ENCODE measurements around the gene ROBO1. TPM values are rescaled to one million over a fixed set of nuclear protein-coding genes. Genes with fewer than 3 reads are reported as not detected.

ROBO1 gene
- total RNA-seq, 1 donor from 2014 or later, result 78.0 TPM

DNA sequence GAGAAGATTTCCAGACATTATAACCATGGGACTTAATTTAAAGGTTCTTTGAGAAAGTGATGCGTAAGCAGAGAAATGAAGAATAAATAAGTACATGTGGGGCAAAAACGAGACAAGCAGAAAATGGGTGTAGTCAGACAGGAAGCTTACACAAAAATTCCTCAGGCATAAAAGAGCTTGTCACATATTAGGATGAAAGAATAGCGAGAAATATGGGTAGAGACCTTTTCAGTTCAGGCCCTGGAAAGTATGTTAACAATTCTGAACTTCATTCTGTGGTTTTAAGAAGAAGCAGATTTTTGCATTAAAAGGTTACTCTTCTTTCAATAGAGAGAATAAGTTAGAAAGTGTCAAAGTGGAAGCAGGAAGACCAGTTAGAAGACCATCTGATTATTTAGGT lies 352.4 kb downstream of the ROBO1 start:
- no peaks in the 10 kb centered on the region for H3K9me3 Mint-ChIP-seq (ENCODE audit: low read depth)
- TF ChIP-seq CTCF (IDR thresholded peaks at IDR 0.05; ENCODE audit: unreplicated experiment), result no peak
- H3K4me1 Mint-ChIP-seq (ENCODE audit: low read depth), result peaks cover 4% of the 10 kb centered on the region
- H3K36me3 Mint-ChIP-seq (ENCODE audit: insufficient read depth), result no peaks in the 10 kb centered on the region
- no peak for DNase-seq (ENCODE audit: low spot score, unreplicated experiment)
- H3K4me3 Mint-ChIP-seq (ENCODE audit: low read depth), result no peak overlapping the region
- H3K27ac Mint-ChIP-seq, result no peak overlapping the region
- H3K27me3 Mint-ChIP-seq, result peaks cover 2% of the 10 kb centered on the region

DNA sequence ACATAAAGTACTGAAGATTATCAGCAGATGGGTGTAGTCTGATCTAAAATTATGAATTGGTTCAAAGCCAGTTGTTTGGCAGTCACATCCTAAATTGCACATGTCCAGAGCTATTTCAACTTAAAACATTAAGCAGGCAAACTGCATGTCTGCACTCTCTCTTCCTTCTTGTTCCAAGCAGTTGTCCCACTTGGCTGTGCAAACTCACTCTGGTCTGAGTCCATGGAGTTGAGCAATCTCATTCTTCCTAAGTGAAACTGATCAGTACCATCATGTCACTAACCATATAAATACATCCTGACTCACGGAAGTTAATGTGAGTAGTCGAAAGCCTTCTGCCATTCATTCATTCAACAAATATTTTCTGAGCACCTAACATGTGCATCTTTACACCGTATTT lies 353.0 kb downstream of the ROBO1 start:
- Mint-ChIP-seq H3K27me3 (peaks cover 2% of the 10 kb centered on the region), H3K4me3 (ENCODE audit: low read depth) (no peak overlapping the region), H3K4me1 (ENCODE audit: low read depth) (peaks cover 6% of the 10 kb centered on the region), H3K27ac (no peak overlapping the region), H3K36me3 (ENCODE audit: insufficient read depth) (no peaks in the 10 kb centered on the region), H3K9me3 (ENCODE audit: low read depth) (no peaks in the 10 kb centered on the region)
- no peak for DNase-seq (ENCODE audit: low spot score, unreplicated experiment)
- no peak for TF ChIP-seq CTCF (IDR thresholded peaks at IDR 0.05; ENCODE audit: unreplicated experiment)

- no peaks in the 10 kb centered on the region for H3K36me3 Mint-ChIP-seq (ENCODE audit: insufficient read depth)
- TF ChIP-seq CTCF (IDR thresholded peaks at IDR 0.05; ENCODE audit: unreplicated experiment), result no peak
- H3K27me3 Mint-ChIP-seq, result peaks cover 2% of the 10 kb centered on the region
- no peaks in the 10 kb centered on the region for H3K9me3 Mint-ChIP-seq (ENCODE audit: low read depth)
- H3K4me1 Mint-ChIP-seq (ENCODE audit: low read depth), result peaks cover 6% of the 10 kb centered on the region
- DNase-seq (ENCODE audit: low spot score, unreplicated experiment), result no peak
- no peak overlapping the region for H3K4me3 Mint-ChIP-seq (ENCODE audit: low read depth)
- no peak overlapping the region for H3K27ac Mint-ChIP-seq
These were observed 353.8 kb downstream of the ROBO1 start for GRCh38 chr3:79414035-79414434.

DNA sequence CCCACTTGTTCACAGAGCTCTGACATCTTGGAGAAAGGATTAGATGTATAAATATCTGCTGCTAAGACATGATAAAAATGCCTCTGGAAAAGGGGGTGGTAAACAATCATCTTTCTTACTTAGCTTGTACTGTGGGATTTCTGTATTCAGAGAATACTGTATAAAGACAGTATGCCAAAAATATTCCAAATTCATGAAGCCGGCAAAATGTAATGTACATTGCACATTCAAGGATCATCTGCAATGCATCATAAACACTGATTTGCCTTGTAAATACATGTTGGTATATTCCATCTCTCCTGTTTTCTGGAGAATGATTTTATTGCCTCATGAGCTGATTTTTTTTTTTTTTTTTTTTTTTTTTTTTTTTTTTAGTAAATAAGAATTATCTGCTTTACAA lies 355.3 kb downstream of the ROBO1 start:
- DNase-seq (ENCODE audit: low spot score, unreplicated experiment), result no peak
- Mint-ChIP-seq H3K27ac (no peak overlapping the region), H3K4me3 (ENCODE audit: low read depth) (no peak overlapping the region), H3K27me3 (peaks cover 2% of the 10 kb centered on the region), H3K4me1 (ENCODE audit: low read depth) (peaks cover 6% of the 10 kb centered on the region), H3K9me3 (ENCODE audit: low read depth) (no peaks in the 10 kb centered on the region), H3K36me3 (ENCODE audit: insufficient read depth) (no peaks in the 10 kb centered on the region)
- TF ChIP-seq CTCF (IDR thresholded peaks at IDR 0.05; ENCODE audit: unreplicated experiment), result no peak

GRCh38 chr3:79410617-79411016 lies 357.2 kb downstream of the ROBO1 start:
- H3K27ac Mint-ChIP-seq, result no peak overlapping the region
- no peak for TF ChIP-seq CTCF (IDR thresholded peaks at IDR 0.05; ENCODE audit: unreplicated experiment)
- H3K4me3 Mint-ChIP-seq (ENCODE audit: low read depth), result no peak overlapping the region
- peaks cover 6% of the 10 kb centered on the region for H3K4me1 Mint-ChIP-seq (ENCODE audit: low read depth)
- H3K27me3 Mint-ChIP-seq, result peaks cover 2% of the 10 kb centered on the region
- H3K9me3 Mint-ChIP-seq (ENCODE audit: low read depth), result no peaks in the 10 kb centered on the region
- no peaks in the 10 kb centered on the region for H3K36me3 Mint-ChIP-seq (ENCODE audit: insufficient read depth)
- DNase-seq (ENCODE audit: low spot score, unreplicated experiment), result no peak
